SK-N-SH treated with all-trans-retinoic acid at 6 μM for 48 hours (cell line): ENCODE data around the gene CRYBA1.

Source experiments
- ARNTL ChIP-seq: fragments of 450-650 bp; formaldehyde crosslinking; IDR thresholded peaks from 2 replicates; pipeline ENCODE4 v1.5.0; 2020; ENCODE audit warnings: low read depth, mild to moderate bottlenecking, moderate library complexity, borderline replicate concordance
- BACH2 ChIP-seq: fragments of 250-450 bp; sonication (Bioruptor Pico); IDR thresholded peaks from 2 replicates; pipeline ENCODE4 v1.9.0; 2021; ENCODE audit warnings: mild to moderate bottlenecking, borderline replicate concordance
- CREB5 ChIP-seq: fragments of 250-450 bp; sonication (Bioruptor Pico); IDR thresholded peaks from 2 replicates; pipeline ENCODE4 v1.5.1; 2020; ENCODE audit warnings: low read depth, mild to moderate bottlenecking, moderate library complexity
- PATZ1 ChIP-seq: fragments of 250-450 bp; sonication (Bioruptor Pico); IDR thresholded peaks from 2 replicates; pipeline ENCODE4 v1.8.0; 2020; ENCODE audit warnings: mild to moderate bottlenecking, moderate library complexity, borderline replicate concordance
- RARB ChIP-seq: fragments of 250-450 bp; sonication (Bioruptor Pico); IDR thresholded peaks from 2 replicates; pipeline ENCODE4 v1.8.0; 2021; ENCODE audit warnings: mild to moderate bottlenecking, moderate library complexity
- TCF4 ChIP-seq: fragments of 250-450 bp; sonication (Bioruptor Pico); IDR thresholded peaks from 2 replicates; pipeline ENCODE4 v1.8.0; 2021; ENCODE audit warnings: mild to moderate bottlenecking, moderate library complexity, borderline replicate concordance
- TSHZ2 ChIP-seq: fragments of 250-450 bp; sonication (Bioruptor Pico); IDR thresholded peaks from 2 replicates; pipeline ENCODE4 v1.5.0; 2020; ENCODE audit warnings: mild to moderate bottlenecking, moderate library complexity

- no peak for TF ChIP-seq BACH2 (CRISPR knock-in tag)
- no peak for TF ChIP-seq ARNTL (CRISPR knock-in tag)
- no peak for TF ChIP-seq PATZ1
- TF ChIP-seq CREB5 (CRISPR knock-in tag): no peak
- no peak for TF ChIP-seq RARB (CRISPR knock-in tag)
- no peak for TF ChIP-seq TCF4
- no peak for TF ChIP-seq TSHZ2 (CRISPR knock-in tag)
These were observed 52.4 kb downstream of the CRYBA1 start for GRCh38 chr17:29299031-29299430.
